LNCaP clone FGC (cell line): ENCODE results near the gene BABAM2.
"Not testable (repeated sequence)": the region's sequence is repeated elsewhere in the genome, so short reads cannot be mapped to it uniquely, and the experiment has no call there.

ENCODE experiments used
- DNase-seq: peaks from one replicate; pipeline ENCODE4 v3.0.0-alpha.2; 2011; ENCODE audit warnings: low read depth
- H3K4me3 ChIP-seq: 2 replicates; pipeline ENCODE4 v1.5.1; 2011; ENCODE audit warnings: mild to moderate bottlenecking, low read depth, low read length, control low read depth
- TF ChIP-seq, protein P1 (sequence below): IDR thresholded peaks from 2 replicates; pipeline ENCODE4 v1.5.1; 2012; ENCODE audit warnings: mild to moderate bottlenecking; ENCODE audit not compliant: control insufficient read depth, insufficient read depth; ENCODE audit errors: extremely low read depth

The BABAM2 gene

DNA sequence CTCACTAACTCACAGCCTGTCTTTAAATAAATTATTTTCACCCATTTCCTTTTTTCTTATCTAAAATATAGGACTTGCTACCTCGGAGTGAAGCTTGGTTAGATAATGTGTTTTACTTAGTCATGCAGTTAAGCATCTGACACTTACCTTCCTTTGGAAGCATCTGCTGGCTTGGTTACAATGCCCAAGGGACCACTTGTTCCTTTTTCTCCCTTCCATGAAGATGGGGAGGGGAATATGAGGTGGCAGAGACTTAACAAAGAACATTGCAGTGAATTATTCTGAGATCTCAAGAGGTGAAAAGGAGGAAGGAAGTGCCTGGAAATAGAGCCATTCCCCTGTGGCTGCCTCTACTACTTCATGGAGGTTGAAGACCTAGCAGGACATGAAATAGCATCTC lies 356.8 kb downstream of the BABAM2 start:
- TF ChIP-seq, protein P1, sequence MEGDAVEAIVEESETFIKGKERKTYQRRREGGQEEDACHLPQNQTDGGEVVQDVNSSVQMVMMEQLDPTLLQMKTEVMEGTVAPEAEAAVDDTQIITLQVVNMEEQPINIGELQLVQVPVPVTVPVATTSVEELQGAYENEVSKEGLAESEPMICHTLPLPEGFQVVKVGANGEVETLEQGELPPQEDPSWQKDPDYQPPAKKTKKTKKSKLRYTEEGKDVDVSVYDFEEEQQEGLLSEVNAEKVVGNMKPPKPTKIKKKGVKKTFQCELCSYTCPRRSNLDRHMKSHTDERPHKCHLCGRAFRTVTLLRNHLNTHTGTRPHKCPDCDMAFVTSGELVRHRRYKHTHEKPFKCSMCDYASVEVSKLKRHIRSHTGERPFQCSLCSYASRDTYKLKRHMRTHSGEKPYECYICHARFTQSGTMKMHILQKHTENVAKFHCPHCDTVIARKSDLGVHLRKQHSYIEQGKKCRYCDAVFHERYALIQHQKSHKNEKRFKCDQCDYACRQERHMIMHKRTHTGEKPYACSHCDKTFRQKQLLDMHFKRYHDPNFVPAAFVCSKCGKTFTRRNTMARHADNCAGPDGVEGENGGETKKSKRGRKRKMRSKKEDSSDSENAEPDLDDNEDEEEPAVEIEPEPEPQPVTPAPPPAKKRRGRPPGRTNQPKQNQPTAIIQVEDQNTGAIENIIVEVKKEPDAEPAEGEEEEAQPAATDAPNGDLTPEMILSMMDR: no peak
- no peak for DNase-seq
- H3K4me3 ChIP-seq: no peak overlapping the region

- TF ChIP-seq, protein P1: no peak
- H3K4me3 ChIP-seq: no peak overlapping the region
- no peak for DNase-seq
Measured at GRCh38 chr2:28247734-28248133, 357.2 kb downstream of the BABAM2 start.

DNA sequence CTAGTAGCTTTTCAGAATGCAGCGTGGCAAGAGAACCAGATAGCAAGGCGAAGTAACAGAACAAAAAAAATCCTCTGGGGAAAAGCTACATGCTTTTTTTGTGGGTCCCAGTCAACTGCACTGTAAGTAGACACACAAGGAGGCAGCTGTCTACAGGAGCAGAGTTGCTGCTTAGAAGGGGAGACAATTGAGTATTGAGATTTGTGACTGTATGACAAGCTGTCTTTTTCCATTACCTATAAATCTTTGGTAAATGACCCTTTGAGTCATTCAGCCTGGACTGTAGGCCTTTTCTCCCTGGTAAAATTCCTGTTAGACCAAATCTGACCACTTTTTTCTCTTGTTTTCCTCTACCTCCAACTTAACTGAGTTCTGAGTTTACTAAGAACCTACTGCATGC lies 358.0 kb downstream of the BABAM2 start:
- no peak for DNase-seq
- no peak overlapping the region for H3K4me3 ChIP-seq
- TF ChIP-seq, protein P1: no peak

DNA sequence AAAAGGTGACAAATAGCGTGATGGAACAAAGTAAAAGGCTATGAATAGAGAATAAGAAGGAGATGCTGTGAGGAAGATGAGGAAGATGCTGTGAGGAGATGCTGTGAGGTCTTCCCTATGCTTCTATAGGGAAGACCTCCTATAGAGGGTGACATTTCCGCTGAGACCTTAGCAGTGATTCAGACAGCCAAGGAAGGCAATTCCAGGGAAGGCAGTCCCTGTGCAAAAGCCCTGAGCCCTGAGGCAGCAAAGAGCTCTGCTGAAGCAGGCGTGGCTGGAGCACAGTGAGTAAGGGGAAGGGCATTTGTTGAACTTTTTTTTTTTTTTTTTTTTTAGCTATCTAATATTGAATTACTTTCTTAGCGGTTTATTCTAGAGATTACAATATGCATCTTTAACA lies 359.5 kb downstream of the BABAM2 start:
- no peak overlapping the region for H3K4me3 ChIP-seq
- no peak for DNase-seq
- TF ChIP-seq, protein P1: no peak

- TF ChIP-seq, protein P1: no peak
- H3K4me3 ChIP-seq: no peak overlapping the region
- DNase-seq: no peak
Measured at GRCh38 chr2:28251337-28251736, 360.8 kb downstream of the BABAM2 start.

DNA sequence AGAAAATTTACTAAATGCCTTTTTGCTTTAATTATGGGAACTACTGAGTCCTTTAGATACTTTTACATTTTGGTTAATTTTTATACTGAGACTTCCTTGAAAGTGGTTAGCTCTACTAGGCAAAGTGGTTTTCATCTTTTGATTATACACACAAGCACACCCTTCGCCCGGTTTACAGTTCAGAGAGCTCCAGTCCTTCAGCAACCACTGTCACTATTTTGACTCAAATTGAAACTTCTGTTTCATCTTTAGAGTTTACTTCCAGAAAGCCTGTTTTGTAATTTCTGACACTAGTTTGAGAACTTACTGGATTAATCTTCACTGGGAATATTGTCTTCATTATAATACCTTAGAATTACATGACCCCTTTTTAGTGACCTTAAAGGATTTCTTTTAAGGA lies 361.8 kb downstream of the BABAM2 start:
- TF ChIP-seq, protein P1: no peak
- DNase-seq: no peak
- no peak overlapping the region for H3K4me3 ChIP-seq

DNA sequence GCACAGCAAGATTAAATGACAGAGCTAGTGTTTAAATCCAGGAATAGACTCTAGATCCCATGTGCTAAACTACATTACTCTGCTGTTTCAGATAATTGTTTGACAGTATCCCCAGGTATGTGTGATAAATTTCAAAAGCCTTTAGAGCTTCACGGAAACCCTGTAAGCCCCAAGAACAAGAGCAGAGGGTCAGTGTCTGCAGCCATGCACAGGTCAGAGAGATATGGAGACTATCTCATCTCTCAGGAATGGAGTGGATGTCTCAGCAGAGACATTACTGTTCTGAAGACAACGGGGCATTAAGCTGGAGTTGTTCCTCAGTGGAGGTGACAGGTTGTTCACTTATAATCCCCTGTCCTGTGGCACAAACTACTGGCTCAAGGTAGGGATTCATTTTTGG lies 363.0 kb downstream of the BABAM2 start:
- no peak for DNase-seq
- H3K4me3 ChIP-seq: no peak overlapping the region
- TF ChIP-seq, protein P1: no peak

DNA sequence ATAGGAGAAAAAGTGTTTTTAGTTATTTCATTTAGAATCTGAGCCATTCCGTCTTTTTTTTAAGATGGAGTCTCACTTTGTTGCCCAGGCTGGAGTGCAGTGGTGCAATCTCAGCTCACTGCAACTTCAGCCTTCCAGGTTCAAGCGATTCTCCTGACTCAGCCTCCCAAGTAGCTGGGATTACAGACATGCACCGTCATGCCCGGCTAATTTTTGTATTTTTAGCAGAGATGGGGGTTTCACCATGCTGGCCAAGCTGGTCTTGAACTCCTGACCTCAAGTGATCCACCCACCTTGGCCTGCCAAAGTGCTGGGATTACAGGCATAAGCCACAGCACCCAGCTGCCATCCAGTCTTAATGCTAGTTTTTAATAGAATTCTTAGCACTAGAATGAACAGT lies 364.7 kb downstream of the BABAM2 start:
- H3K4me3 ChIP-seq, DNase-seq: not testable (repeated sequence)
